ELR (cell line): ENCODE results near the gene CACNA1B.

Experiments
- DNase-seq: peaks from one replicate; pipeline ENCODE4 v3.0.0-alpha.2; 2015; ENCODE audit warnings: low read depth

CACNA1B gene

GRCh38 chr9:137920753-137921152 lies 43.2 kb downstream of the CACNA1B start:
- no peak for DNase-seq

DNA sequence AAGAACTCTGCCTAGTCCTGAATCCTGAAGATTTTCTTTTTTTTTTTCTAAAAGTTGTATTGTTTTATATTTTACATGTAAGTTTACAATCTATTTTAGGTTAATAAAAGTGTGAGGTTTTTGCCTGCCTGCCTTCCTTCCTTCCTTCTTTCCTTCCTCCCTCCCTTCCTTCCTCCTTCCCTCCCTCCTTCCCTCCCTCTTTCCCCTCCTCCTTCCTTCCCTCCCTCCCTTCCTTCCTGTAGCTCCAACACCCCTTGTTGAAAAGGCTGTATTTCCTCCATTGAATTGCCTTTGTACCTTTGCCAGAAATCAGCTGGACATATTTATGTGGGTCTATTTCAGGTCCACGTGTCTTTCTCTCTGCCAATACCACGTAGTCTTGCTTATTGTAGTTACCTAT lies 46.6 kb downstream of the CACNA1B start:
- DNase-seq: no peak

GRCh38 chr9:137924761-137925369 lies 47.3 kb downstream of the CACNA1B start:
- no peak for DNase-seq

DNA sequence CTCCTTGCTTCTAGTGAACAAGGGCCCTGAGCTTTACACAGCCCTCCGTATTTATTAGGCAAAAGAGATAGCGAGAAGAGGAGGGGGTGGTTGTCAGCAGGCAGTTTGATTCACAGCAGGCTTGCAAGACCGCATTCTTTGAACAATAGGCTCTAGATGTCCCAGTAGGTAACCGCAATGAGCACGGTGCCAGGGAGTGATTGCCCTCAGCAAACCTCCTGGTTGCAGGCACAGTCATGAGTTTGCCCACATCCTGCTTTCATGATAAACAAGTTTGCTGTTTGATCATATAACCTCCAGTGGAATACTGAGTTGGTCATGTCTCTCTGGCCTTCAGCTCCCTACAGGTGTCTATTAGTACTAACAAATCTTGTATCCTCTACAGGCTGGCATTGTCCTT lies 66.1 kb downstream of the CACNA1B start:
- no peak for DNase-seq

DNA sequence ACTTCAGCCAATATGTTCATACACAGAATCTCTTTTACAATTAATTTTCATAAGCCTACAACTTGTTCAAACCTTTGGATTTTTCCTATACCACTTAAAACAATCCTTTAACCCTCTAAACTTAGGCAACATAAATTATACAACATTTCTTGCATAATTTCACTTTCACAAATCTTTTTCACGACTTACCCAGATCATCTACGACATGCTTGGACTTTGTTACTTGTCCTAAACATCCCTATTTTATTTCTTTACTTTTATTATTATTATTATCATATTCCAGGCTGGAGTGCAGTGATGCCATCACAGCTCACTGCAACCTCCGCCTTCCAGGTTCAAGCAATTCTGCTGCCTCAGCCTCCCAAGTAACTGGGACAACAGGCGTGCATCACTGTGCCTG lies 68.0 kb downstream of the CACNA1B start:
- peak; percentile 21 for DNase-seq

DNA sequence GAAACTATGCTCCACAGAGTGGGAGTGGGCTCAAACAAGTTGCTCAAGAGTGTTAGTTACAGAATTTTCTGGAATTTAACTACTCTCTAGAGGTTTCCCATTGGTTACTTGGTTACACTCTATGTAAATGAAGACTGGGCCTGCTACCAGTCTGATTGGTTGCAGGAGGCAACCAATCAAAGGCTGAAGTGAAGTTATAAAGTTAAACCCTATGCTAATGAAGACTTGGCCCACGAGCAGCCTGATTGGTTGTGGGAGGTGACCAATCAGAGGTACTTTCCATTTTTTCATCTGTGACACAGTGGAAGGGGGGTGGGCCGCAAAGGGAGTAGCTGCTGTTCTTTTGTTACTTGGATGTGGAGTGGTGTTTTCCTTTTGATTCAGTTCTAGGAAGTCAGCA lies 69.4 kb downstream of the CACNA1B start:
- DNase-seq: no peak

DNA sequence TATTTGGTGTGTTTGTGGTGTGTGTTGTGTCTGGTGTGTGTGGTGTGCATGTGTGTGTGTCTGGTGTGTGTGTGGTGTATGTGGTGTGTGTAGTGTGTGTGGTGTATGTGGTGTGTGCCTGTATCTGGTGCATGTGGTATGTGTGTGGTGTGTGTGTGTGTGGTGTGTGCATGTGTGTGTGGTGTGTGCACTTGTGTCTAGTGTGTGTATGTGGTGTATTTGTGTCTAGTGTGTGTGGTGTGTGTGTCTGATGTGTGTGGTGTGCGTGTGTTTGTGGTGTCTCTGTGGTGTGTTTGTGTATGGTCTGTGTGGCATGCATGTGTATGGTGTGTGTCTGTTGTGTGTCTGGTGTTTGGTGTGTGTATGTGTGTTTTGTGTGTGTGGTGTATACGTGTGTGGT lies 71.1 kb downstream of the CACNA1B start:
- DNase-seq: no peak

GRCh38 chr9:137949260-137949659 lies 71.7 kb downstream of the CACNA1B start:
- no peak for DNase-seq

DNA sequence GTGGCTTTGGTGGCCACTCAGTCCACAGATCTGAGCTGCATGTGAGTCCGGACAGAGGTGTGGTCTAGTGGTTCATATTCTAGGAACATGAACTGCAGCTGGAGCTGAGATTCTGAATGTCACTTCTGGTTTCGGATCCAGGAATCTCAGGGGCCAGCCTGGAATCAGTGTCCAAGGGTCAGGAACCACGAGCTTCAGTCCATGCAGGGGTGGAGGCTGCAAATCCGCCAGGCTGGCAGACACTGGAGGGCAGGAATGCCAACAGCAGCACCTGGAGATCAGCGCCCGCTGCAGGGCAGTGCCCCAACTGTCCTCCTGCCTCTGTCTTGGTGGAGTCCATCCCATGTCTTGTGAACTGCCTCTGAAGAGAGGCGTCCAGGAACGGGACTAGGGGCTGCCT lies 73.5 kb downstream of the CACNA1B start:
- no peak for DNase-seq

- DNase-seq: no peak
Observed at GRCh38 chr9:137951597-137952490, 74.3 kb downstream of the CACNA1B start.

DNA sequence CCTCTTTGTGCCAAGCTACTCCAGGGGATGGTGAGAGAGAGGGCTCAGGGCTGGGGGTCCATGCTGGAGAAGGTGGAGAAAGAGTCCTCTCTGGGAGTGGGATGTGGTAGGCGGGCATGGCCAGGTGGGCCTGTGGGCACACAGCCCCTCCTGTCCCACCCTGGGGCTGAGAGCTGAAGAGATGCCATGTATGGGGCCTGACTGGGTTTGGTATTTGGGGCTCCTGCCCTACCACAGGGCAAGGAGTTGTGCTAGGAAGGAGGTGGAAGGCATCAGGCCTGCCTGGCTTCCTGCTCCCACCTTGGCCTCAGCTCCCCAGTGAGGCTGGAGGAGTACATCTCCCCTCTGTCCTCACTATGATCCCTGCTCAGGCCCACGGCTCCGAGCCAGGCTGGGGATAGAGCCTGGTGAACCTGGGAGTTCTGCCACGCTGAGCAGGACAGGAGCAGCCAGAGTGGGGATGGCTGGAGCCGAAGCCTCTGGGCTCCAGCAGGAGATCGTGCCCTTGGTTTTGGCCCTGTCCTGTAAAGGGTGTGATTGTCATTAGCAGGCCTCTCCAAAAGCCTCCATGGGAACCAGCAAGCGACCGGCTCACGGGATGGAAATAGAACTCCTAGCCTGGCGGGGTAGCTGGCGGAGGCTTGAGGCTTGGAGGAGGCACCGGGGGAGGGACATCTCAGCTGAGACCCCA lies 75.5 kb downstream of the CACNA1B start:
- no peak for DNase-seq

- DNase-seq: no peak
Observed at GRCh38 chr9:137953683-137954438, 76.3 kb downstream of the CACNA1B start.

DNA sequence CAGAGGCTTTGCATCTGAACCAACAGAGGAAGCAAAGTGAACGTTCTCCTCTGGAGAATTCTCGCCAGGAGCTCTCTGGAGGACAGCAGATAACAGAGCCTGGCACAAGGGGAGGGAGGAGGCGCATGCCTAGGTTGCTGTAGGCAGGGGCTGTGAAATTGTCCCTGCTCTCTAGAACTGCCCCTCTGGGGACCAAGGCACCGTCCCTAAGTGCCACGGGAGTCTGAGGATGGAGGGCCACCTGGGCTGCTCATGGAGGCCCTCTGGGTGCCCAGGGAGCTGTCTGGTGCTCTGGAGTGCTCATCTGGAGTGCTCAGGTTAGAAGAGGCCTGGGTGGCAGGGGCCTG lies 77.6 kb downstream of the CACNA1B start:
- no peak for DNase-seq

DNA sequence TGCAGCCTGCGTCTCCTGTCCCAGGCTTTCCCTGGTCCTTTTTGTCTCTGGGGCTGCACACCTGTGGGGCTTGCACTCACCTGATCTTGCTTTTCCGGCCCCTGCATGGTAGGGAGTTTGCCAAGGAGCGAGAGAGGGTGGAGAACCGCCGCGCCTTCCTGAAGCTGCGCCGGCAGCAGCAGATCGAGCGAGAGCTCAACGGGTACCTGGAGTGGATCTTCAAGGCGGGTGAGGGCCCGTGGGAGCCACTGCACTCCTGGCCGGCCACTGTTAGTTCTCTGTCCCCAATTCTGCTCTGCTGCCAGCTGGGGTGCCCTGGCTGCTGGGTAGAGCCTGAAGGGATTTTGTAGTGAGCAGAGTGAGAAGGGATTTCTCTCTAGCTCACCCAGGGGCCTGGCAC lies 78.0 kb downstream of the CACNA1B start:
- no peak for DNase-seq

DNA sequence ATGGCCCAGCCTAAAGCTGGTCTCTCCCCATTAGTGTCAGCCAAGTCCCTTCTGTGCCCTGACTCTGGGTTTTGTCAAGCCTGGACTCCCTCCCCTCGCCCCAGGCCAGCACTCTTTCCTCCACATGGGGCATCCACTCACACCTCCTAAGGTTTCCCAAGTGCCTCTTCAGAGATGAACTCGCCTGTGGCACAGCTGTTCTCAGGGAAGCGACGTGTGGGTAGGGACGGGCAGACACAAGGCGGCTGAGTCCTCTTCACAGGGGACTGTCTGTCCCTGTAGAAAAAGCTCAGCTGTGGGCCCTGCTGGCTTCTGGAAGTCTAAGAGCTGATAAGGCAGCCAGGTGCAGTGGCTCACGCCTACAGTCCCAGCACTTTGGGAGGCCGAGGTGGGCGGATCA lies 78.5 kb downstream of the CACNA1B start:
- no peak for DNase-seq

DNA sequence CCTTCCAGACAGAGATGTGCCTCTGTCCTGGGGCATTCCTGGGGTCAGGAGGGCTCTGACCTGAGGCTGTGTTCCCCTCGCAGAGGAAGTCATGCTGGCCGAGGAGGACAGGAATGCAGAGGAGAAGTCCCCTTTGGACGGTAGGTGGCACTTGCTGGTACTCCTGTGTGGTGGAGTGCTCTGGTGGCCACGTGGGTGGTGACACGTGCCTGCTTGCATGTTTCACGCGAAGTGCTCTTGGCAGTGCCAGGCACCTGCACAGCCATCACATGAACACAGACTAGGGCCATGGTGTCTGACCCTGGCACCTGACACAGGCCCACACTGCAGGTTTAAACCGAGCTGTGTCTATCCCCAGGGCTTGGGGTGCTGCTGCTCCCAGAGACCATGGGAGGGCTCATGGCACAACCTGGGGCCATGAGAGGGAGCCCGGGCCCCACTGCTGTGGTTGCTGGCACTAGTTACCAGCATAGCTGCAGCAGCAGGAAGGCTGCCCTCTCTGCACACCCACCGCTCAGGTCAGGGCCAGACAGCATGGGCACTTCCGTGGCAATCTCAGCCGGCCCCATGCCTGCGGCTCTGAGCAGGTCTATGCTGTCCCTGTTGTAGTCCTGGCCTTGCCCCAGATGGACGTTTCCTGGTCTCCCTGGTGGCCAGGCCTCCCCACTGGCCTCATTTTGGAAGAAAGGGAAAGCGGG lies 79.3 kb downstream of the CACNA1B start:
- DNase-seq: no peak

DNA sequence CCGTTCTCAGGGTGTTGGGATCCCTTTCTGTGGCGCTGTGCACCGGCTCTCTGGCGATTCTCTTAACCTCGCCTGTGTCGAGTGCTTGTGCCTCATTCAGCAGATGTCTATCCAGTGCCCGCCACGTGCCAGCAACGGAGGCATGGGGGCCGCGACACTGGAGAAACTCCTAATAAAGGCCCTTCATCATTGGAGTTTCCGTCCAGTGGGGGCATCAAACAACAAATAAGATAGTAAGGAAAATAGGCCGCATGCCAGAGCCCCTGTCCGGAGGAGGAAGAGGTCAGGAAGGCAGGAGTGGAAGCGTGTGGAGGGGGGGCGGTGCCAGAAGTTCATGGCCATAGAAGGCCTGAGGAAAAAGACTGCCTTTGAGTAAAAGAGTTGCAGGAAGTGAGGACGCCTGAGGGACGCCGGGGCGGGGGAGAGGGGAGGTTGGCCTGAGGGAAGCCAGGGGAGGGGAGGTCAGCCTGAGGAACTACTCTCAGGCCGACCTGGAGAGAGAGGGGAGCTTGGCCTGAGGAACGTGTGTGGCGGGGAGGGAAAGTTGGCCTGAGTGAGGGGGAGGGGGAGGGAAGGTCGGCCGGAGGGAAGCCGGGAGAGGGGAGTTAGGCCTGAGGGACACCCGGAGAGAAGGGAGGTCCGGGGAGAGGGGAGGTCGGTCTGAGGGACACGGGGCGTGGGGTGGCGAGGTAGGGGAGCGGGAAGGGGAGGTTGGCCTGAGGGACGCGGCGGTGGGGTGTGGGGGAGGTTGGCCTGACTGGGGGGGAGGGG lies 82.2 kb downstream of the CACNA1B start:
- DNase-seq: no peak

GRCh38 chr9:137960496-137960895 lies 82.9 kb downstream of the CACNA1B start:
- no peak for DNase-seq

DNA sequence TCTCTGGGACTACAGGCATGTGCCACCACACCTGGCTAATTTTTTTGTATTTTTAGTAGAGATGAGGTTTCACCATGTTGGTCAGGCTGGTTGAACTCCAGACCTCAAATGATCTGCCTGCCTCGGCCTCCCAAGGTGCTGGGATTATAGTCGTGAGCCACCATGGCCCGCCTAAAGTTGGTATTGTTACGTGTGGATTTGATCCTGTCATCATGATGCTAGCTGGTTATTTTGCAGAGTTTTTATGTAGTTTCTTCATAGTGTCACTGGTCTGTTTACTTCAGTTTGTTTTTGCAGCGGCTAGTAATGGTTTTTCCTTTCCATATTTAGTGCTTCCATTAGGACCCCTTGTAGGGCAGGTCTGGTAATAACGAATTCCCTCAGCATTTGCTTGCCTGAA lies 85.9 kb downstream of the CACNA1B start:
- no peak for DNase-seq

- DNase-seq: no peak
Observed at GRCh38 chr9:137965177-137965795, 87.7 kb downstream of the CACNA1B start.
